Measurements from ENCODE around the gene PRUNE2.
"Not testable (repeated sequence)": the region's sequence is repeated elsewhere in the genome, so short reads cannot be mapped to it uniquely, and the experiment has no call there.

PRUNE2 gene

GRCh38 chr9:76798527-76798926 is 107.4 kb downstream of the PRUNE2 start:
- no peak for DNase-seq (ENCODE audit: low spot score)

GRCh38 chr9:76796296-76796695 is 109.6 kb downstream of the PRUNE2 start:
- no peak for DNase-seq (ENCODE audit: low spot score)

GRCh38 chr9:76793784-76794431 is 112.0 kb downstream of the PRUNE2 start:
- no peak for DNase-seq (ENCODE audit: low spot score)

- DNase-seq (ENCODE audit: low spot score), result no peak
These were observed 116.1 kb downstream of the PRUNE2 start for GRCh38 chr9:76789840-76790239.

GRCh38 chr9:76787677-76788076 is 118.2 kb downstream of the PRUNE2 start:
- DNase-seq (ENCODE audit: low spot score), result no peak

DNA sequence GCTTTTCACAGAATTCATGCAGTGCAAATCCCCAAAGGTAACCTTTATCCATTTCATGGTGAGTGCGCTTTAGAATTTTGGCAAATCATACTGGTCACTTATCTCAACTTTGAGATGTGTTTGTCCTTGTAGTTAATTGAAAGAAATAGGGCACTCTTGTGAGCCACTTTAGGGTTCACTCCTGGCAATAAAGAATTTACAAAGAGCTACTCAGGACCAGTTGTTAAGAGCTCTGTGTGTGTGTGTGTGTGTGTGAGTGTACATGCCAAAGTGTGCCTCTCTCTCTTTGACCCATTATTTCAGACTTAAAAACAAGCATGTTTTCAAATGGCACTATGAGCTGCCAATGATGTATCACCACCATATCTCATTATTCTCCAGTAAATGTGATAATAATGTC is 120.4 kb downstream of the PRUNE2 start:
- no peak for DNase-seq (ENCODE audit: low spot score)

- no peak for DNase-seq (ENCODE audit: low spot score)
These were observed 121.0 kb downstream of the PRUNE2 start for GRCh38 chr9:76784881-76785280.

DNA sequence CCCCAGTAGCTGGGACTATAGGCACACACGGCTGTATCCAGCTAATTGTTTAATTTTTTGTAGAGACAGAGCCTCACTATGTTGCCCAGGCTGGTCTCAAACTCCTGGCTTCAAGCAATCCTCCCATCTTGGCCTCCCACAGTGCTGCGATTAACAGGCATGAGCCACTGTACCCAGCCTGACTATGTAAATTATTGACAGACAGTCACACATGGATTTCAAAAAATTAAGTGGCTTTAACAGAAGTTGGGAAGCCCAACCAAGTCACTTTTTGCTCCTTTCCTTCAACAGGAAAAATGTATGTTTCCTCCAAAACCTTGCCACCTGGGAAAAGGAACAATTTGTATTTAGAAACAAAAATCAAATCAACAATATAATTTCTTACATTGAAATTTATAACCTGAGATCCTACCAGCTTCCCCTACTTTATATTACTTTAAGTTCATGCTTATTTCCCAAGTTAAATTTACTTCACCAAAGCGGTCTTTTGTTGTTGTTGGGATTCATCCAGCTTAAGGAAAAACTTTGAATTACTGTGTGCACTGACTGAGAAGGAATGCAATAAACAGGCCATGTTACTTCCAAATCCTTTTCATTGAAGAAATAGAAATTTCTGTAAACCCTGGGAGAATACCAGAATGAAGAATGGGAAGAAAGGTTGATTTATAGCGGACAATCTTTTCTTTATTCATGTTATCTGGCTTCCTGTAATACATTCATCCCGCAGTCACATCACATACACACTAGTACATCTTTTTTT is 133.0 kb downstream of the PRUNE2 start:
- no peak for DNase-seq (ENCODE audit: low spot score)

- no peak for DNase-seq (ENCODE audit: low spot score)
These were observed 139.8 kb downstream of the PRUNE2 start for GRCh38 chr9:76766126-76766525.

GRCh38 chr9:76764138-76764537 is 141.8 kb downstream of the PRUNE2 start, which contains the start of gene PCA3:
Gene PCA3, plus strand, starts transcription at chr9:76764438.
- no peak for DNase-seq (ENCODE audit: low spot score)

DNA sequence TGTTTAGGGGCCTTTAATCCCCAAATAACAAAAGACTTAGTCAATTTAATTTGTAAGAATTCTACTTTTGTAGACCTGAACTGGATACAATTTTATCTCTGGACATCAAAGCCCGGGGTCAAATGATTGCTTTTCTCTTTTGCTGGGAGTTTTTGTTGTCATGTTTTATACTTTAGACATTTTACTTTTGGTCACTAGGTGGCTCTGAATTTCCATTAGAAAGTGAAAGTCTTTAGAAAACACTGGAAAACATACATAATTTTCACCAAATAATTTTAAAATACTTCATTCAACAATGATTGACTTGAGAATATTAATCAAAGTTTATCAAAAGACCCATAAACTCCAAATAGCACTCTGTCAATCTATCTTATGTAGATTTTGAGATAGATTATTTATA is 144.5 kb downstream of the PRUNE2 start:
- DNase-seq (ENCODE audit: low spot score), result no peak

DNA sequence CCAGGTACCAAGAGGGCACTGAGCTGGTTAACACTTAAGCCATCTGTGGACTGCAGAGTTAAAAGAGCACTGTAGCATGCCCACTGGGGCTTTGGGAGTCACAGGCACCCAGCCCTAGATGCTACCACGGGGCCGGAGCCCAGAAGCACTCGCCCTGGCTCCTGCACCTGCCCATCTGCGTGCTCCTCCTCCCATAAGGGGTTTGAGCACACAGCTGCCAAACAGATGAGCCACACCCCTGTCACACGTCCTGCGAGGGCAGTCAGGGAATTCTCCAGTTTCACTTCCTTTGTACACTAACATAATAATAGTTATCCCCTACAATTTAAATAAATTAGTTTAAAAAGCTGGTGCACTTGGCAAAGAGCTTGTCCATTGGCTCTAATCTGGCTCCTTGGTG is 146.2 kb downstream of the PRUNE2 start:
- no peak for DNase-seq (ENCODE audit: low spot score)

DNA sequence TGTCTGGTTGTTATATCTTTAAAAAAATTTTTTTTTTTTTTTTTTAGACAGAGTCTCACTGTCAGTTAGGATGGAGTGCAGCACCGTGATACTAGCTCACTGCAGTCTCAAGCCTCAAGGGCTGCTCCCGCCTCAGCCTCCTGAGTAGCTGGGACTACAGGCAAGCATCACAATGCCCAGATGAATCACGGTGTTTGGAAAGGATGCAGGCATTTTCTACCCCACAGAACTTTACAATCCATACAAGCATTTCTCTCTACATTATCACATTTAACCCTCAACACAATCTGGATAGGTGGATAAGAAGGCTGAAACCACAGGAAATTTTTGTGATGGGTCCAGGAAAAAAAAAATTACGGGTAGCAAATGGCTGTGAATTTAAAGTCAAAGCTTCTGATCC is 147.4 kb downstream of the PRUNE2 start:
- DNase-seq (ENCODE audit: low spot score), result no peak

- DNase-seq (ENCODE audit: low spot score), result no peak
These were observed 148.8 kb downstream of the PRUNE2 start for GRCh38 chr9:76756941-76757673.

DNA sequence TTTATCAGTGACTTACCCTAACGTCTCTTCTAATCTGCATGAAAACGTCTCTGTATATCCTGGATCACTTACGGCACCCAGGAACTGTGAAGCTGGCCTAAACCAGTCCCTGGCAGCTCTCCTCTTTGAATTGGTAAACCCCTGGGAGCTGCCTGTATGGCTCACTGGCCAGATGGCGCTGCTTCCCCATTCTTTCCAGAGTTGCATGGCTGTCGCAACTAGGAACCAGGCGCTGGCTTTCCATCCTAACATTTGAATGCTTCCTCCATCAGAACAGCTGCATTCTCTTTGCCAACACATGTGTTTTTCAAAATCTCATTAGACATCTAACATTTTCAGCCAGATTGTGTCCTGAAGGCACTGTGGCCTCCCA is 149.7 kb downstream of the PRUNE2 start:
- no peak for DNase-seq (ENCODE audit: low spot score)

GRCh38 chr9:76751001-76751400 is 154.9 kb downstream of the PRUNE2 start:
- DNase-seq (ENCODE audit: low spot score), result no peak

DNA sequence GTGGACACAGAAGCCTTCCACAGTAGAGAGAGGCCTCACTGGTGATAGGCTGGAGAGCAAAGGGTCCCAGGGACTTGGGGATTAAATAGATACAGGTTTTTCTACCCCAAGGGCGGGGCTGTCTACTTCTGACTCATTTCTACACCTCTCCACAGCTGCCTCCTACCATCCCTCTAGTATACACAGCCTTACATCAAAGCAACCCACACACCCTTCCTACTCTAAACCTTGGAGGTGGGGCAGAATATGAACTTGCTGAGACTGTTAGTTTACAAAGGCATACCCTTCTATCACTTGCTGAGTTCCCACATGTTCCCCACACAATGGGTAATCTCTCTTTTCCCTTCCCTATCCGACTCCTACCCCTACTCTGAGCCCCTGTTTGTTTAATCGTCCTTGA is 161.6 kb downstream of the PRUNE2 start:
- DNase-seq (ENCODE audit: low spot score), result no peak

GRCh38 chr9:76743931-76744330 is 162.0 kb downstream of the PRUNE2 start:
- no peak for DNase-seq (ENCODE audit: low spot score)

DNA sequence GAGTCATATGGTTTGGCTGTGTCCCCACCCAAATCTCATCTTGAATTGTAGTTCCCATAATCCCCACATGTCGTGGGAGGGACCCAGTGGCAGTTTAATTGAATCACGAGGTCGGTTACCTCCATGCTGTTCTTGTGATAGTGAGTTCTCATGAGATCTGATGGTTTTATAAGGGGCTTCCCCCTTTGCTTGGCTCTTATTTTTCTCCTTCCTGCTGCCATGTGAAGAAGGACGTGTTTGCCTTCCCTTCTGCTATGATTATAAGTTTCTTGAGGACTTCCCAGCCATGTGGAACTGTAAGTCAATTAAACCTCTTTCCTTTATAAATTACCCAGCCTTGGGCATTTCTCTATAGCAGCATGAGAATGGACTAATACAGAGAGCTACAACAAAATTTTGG is 163.0 kb downstream of the PRUNE2 start:
- DNase-seq (ENCODE audit: low spot score), result not testable (repeated sequence)

GRCh38 chr9:76741524-76741923 is 164.4 kb downstream of the PRUNE2 start:
- DNase-seq (ENCODE audit: low spot score), result no peak

DNA sequence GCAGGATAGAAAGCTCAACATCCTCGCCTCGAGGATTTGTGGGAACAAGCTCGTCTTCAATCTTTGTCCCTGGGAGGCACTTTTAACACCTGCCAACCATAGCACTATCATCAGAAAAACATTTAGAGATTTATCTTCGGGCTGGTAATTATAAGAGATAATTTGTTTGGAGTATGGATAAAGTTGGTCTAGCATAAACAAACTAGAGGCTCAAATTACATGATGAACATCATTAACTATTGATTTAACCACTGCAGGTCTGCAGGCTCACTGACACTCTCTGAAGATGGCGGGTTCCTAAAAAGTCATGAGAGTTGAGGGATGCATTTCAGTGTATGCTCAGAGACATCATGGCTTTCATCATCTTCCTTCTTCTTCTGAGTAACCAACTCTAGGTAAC is 167.5 kb downstream of the PRUNE2 start:
- no peak for DNase-seq (ENCODE audit: low spot score)

DNA sequence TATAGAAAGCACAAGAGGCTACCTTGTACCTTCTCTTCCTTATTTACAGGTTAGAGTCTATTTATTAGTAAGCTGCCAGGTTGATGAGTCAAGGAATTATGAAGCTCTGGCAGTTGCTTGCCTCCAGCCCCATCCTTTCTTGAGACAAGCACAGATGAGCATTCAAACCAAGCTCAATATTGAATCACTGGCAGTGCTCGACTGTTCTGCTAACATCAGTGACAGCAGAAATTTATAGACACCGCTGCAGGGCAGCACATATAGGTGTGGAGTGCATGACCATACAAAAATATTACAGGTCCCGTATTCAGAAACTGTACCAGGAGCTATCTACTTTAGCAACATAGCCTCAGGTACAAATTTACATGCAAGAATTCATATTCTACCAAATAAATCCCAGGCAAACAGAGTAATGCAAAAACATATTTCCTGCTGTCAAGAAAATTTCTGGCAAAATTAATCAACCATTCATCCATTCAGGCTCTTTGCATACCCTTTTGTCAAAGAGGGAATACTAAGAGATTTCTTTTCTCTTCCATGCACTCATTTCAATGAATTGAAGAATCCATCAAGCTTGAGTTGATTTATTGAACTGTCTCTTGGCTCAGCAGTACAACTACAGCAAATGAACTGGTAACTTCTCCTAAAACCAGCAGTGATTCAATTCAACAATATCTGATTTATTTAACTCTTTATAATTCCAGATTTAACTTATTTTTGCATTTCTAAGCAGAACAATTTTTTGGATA is 168.6 kb downstream of the PRUNE2 start:
- no peak for DNase-seq (ENCODE audit: low spot score)
